Transverse colon (tissue), 3 donors: ENCODE results near the gene ARVCF.

ENCODE experiments used
- EP300 ChIP-seq: sonication (generic); formaldehyde crosslinking; IDR thresholded peaks from one replicate; pipeline ENCODE4 v1.6.1; 2017; ENCODE audit warnings: antibody characterized with exemption, low read depth
- TF ChIP-seq, protein P1 (sequence below), 5 experiments: fragments of 200-600 bp in 3 of 5; fragments of 450-650 bp in 2 of 5; sonication (generic) in 3 of 5; IDR thresholded peaks; 1 replicate in 2 of 5; 2 replicates in 3 of 5; pipeline ENCODE4 v1.5.1; 2016 to 2017; ENCODE audit warnings: antibody characterized with exemption in 5 of 5, inconsistent platforms in 3 of 5, mild to moderate bottlenecking in 2 of 5, moderate library complexity in 1 of 5

DNA sequence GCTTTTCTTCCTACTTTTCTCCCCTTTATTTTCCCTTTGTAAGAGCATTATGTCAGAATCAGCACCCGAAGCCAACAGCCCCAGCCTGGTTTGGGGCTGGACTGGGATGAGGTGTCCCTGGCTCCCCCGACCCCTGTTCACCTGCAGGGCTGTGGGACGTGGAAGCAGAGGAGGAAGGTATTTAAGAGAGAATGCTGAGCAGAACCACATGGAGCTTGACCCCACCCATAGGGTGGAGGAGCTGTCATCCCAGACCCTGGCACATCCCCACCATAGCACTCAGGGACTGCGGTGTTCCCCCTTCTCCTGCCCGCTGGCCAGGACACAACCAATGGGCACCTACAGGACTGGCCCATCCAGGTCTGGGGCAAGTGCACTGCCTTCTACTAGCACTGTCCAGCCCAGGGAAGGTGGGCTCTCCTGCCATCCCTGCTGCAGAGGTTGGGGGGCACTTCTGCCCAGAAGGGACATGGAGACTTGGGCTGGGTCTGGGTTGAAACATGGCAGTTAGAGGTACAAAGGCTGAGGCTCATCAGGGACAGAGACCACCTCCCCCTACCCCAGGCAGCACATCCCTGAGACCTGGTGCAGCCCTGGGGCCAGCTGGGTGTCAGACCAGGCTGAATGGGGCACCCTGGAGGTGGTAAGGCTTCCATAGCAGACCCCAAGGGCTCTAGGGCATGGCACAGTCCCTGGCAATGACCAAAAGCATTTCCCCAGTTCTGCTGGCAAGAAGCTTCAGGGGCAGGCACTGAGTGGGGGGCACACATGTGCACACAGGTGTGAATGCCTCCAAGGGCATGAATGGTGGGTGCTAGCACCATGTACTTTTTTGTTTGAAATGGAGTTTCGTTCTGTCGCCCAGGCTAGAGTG is 23.9 kb upstream of the ARVCF start:
- TF ChIP-seq, protein P1, sequence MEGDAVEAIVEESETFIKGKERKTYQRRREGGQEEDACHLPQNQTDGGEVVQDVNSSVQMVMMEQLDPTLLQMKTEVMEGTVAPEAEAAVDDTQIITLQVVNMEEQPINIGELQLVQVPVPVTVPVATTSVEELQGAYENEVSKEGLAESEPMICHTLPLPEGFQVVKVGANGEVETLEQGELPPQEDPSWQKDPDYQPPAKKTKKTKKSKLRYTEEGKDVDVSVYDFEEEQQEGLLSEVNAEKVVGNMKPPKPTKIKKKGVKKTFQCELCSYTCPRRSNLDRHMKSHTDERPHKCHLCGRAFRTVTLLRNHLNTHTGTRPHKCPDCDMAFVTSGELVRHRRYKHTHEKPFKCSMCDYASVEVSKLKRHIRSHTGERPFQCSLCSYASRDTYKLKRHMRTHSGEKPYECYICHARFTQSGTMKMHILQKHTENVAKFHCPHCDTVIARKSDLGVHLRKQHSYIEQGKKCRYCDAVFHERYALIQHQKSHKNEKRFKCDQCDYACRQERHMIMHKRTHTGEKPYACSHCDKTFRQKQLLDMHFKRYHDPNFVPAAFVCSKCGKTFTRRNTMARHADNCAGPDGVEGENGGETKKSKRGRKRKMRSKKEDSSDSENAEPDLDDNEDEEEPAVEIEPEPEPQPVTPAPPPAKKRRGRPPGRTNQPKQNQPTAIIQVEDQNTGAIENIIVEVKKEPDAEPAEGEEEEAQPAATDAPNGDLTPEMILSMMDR (IDR thresholded peaks at IDR 0.05), result no peak
- no peak for TF ChIP-seq EP300
